ENCODE measurements around the gene TRIM50. TPM values are rescaled to one million over a fixed set of nuclear protein-coding genes. Genes with fewer than 3 reads are reported as not detected.

TRIM50 gene
- total RNA-seq, 1 donor from 2014 or later: not detected

GRCh38 chr7:73358590-73359275, 30.9 kb upstream of the TRIM50 start:
- no peaks in the 10 kb centered on the region for H3K4me1 Mint-ChIP-seq
- H3K9me3 Mint-ChIP-seq: no peaks in the 10 kb centered on the region
- H3K27ac Mint-ChIP-seq: no peak overlapping the region
- no peak for DNase-seq
- no peak overlapping the region for H3K4me3 Mint-ChIP-seq
- peaks cover 10% of the 10 kb centered on the region for H3K27me3 Mint-ChIP-seq
- H3K36me3 Mint-ChIP-seq (ENCODE audit: low read depth): no peaks in the 10 kb centered on the region
- intact Hi-C loops (cut with micrococcal nuclease): no loop called here

- Mint-ChIP-seq H3K27ac (no peak overlapping the region), H3K9me3 (no peaks in the 10 kb centered on the region), H3K4me3 (no peak overlapping the region), H3K4me1 (no peaks in the 10 kb centered on the region), H3K27me3 (peaks cover 10% of the 10 kb centered on the region), H3K36me3 (ENCODE audit: low read depth) (no peaks in the 10 kb centered on the region)
- intact Hi-C loops (cut with micrococcal nuclease): no loop called here
- DNase-seq: no peak
Measured at GRCh38 chr7:73356159-73356558, 28.3 kb upstream of the TRIM50 start.

GRCh38 chr7:73354821-73355220, 26.9 kb upstream of the TRIM50 start:
- Mint-ChIP-seq H3K36me3 (ENCODE audit: low read depth) (no peaks in the 10 kb centered on the region), H3K9me3 (no peaks in the 10 kb centered on the region), H3K27ac (no peak overlapping the region), H3K4me3 (no peak overlapping the region), H3K4me1 (no peaks in the 10 kb centered on the region), H3K27me3 (peaks cover 10% of the 10 kb centered on the region)
- DNase-seq: no peak
- intact Hi-C loops (cut with micrococcal nuclease): no loop called here

GRCh38 chr7:73354196-73354595, 26.3 kb upstream of the TRIM50 start:
- H3K9me3 Mint-ChIP-seq: no peaks in the 10 kb centered on the region
- no peak overlapping the region for H3K27ac Mint-ChIP-seq
- no peaks in the 10 kb centered on the region for H3K4me1 Mint-ChIP-seq
- intact Hi-C loops (cut with micrococcal nuclease): no loop called here
- H3K4me3 Mint-ChIP-seq: no peak overlapping the region
- H3K36me3 Mint-ChIP-seq (ENCODE audit: low read depth): no peaks in the 10 kb centered on the region
- peaks cover 7% of the 10 kb centered on the region for H3K27me3 Mint-ChIP-seq
- DNase-seq: no peak

- DNase-seq: no peak
- H3K9me3 Mint-ChIP-seq: no peaks in the 10 kb centered on the region
- intact Hi-C loops (cut with micrococcal nuclease): no loop called here
- no peak overlapping the region for H3K27ac Mint-ChIP-seq
- peaks cover 6% of the 10 kb centered on the region for H3K27me3 Mint-ChIP-seq
- H3K36me3 Mint-ChIP-seq (ENCODE audit: low read depth): no peaks in the 10 kb centered on the region
- H3K4me1 Mint-ChIP-seq: no peaks in the 10 kb centered on the region
- H3K4me3 Mint-ChIP-seq: no peak overlapping the region
Measured at GRCh38 chr7:73353243-73353642, 25.4 kb upstream of the TRIM50 start.

GRCh38 chr7:73352784-73353183, 24.9 kb upstream of the TRIM50 start:
- Mint-ChIP-seq H3K9me3 (no peaks in the 10 kb centered on the region), H3K4me1 (no peaks in the 10 kb centered on the region), H3K4me3 (no peak overlapping the region), H3K36me3 (ENCODE audit: low read depth) (no peaks in the 10 kb centered on the region), H3K27ac (no peak overlapping the region), H3K27me3 (peaks cover 5% of the 10 kb centered on the region)
- intact Hi-C loops (cut with micrococcal nuclease): no loop called here
- DNase-seq: no peak

- no peak overlapping the region for H3K4me3 Mint-ChIP-seq
- DNase-seq: no peak
- H3K4me1 Mint-ChIP-seq: no peaks in the 10 kb centered on the region
- intact Hi-C loops (cut with micrococcal nuclease): no loop called here
- H3K27ac Mint-ChIP-seq: no peak overlapping the region
- no peaks in the 10 kb centered on the region for H3K9me3 Mint-ChIP-seq
- H3K27me3 Mint-ChIP-seq: peaks cover 2% of the 10 kb centered on the region
- no peaks in the 10 kb centered on the region for H3K36me3 Mint-ChIP-seq (ENCODE audit: low read depth)
Measured at GRCh38 chr7:73351447-73352167, 23.7 kb upstream of the TRIM50 start.

GRCh38 chr7:73350306-73351068, 22.6 kb upstream of the TRIM50 start:
- no peak for DNase-seq
- H3K36me3 Mint-ChIP-seq (ENCODE audit: low read depth): no peaks in the 10 kb centered on the region
- peaks cover 2% of the 10 kb centered on the region for H3K27me3 Mint-ChIP-seq
- no peak overlapping the region for H3K4me3 Mint-ChIP-seq
- H3K4me1 Mint-ChIP-seq: no peaks in the 10 kb centered on the region
- intact Hi-C loops (cut with micrococcal nuclease): no loop called here
- no peak overlapping the region for H3K27ac Mint-ChIP-seq
- H3K9me3 Mint-ChIP-seq: no peaks in the 10 kb centered on the region

GRCh38 chr7:73349763-73350162, 21.9 kb upstream of the TRIM50 start:
- intact Hi-C loops (cut with micrococcal nuclease): no loop called here
- Mint-ChIP-seq H3K4me3 (no peak overlapping the region), H3K27ac (no peak overlapping the region), H3K27me3 (peaks cover 2% of the 10 kb centered on the region), H3K9me3 (no peaks in the 10 kb centered on the region), H3K4me1 (no peaks in the 10 kb centered on the region), H3K36me3 (ENCODE audit: low read depth) (no peaks in the 10 kb centered on the region)
- DNase-seq: no peak

- no peaks in the 10 kb centered on the region for H3K9me3 Mint-ChIP-seq
- intact Hi-C loops (cut with micrococcal nuclease): no loop called here
- DNase-seq: no peak
- peaks cover 2% of the 10 kb centered on the region for H3K27me3 Mint-ChIP-seq
- no peak overlapping the region for H3K4me3 Mint-ChIP-seq
- H3K36me3 Mint-ChIP-seq (ENCODE audit: low read depth): no peaks in the 10 kb centered on the region
- H3K4me1 Mint-ChIP-seq: no peaks in the 10 kb centered on the region
- H3K27ac Mint-ChIP-seq: no peak overlapping the region
Measured at GRCh38 chr7:73345951-73346350, 18.1 kb upstream of the TRIM50 start.

GRCh38 chr7:73345538-73345937, 17.7 kb upstream of the TRIM50 start:
- H3K4me3 Mint-ChIP-seq: no peak overlapping the region
- no peak for DNase-seq
- no peaks in the 10 kb centered on the region for H3K36me3 Mint-ChIP-seq (ENCODE audit: low read depth)
- H3K27ac Mint-ChIP-seq: no peak overlapping the region
- H3K4me1 Mint-ChIP-seq: no peaks in the 10 kb centered on the region
- H3K9me3 Mint-ChIP-seq: no peaks in the 10 kb centered on the region
- H3K27me3 Mint-ChIP-seq: peaks cover 2% of the 10 kb centered on the region
- intact Hi-C loops (cut with micrococcal nuclease): no loop called here

GRCh38 chr7:73343671-73344380, 15.9 kb upstream of the TRIM50 start:
- no peaks in the 10 kb centered on the region for H3K4me1 Mint-ChIP-seq
- no peaks in the 10 kb centered on the region for H3K9me3 Mint-ChIP-seq
- intact Hi-C loops (cut with micrococcal nuclease): no loop called here
- no peak overlapping the region for H3K4me3 Mint-ChIP-seq
- H3K27me3 Mint-ChIP-seq: peaks cover 6% of the 10 kb centered on the region
- no peaks in the 10 kb centered on the region for H3K36me3 Mint-ChIP-seq (ENCODE audit: low read depth)
- DNase-seq: no peak
- H3K27ac Mint-ChIP-seq: no peak overlapping the region

- no peak for DNase-seq
- Mint-ChIP-seq H3K27ac (no peak overlapping the region), H3K4me1 (no peaks in the 10 kb centered on the region), H3K27me3 (peaks cover 4% of the 10 kb centered on the region), H3K36me3 (ENCODE audit: low read depth) (no peaks in the 10 kb centered on the region), H3K4me3 (no peak overlapping the region), H3K9me3 (no peaks in the 10 kb centered on the region)
- intact Hi-C loops (cut with micrococcal nuclease): no loop called here
Measured at GRCh38 chr7:73342645-73343044, 14.8 kb upstream of the TRIM50 start.

- Mint-ChIP-seq H3K9me3 (no peaks in the 10 kb centered on the region), H3K4me3 (no peak overlapping the region), H3K27me3 (peaks cover 4% of the 10 kb centered on the region), H3K36me3 (ENCODE audit: low read depth) (no peaks in the 10 kb centered on the region), H3K4me1 (no peaks in the 10 kb centered on the region), H3K27ac (no peak overlapping the region)
- DNase-seq: no peak
- intact Hi-C loops (cut with micrococcal nuclease): no loop called here
Measured at GRCh38 chr7:73341877-73342276, 14.0 kb upstream of the TRIM50 start.

Measured in activated CD4-positive, alpha-beta T cell treated with anti-CD3 and anti-CD28 coated beads, Interleukin-2, amount 10 ng/mL, durations not matched to agents 24 days and 14 days (primary cell).